Measurements from ENCODE around the gene NPHS1. TPM values are rescaled to one million over a fixed set of nuclear protein-coding genes. Genes with fewer than 3 reads are reported as not detected.
"Not testable (repeated sequence)": the region's sequence is repeated elsewhere in the genome, so short reads cannot be mapped to it uniquely, and the experiment has no call there.

Gene NPHS1
- total RNA-seq, 1 experiment from 2014 or later = not detected

- POLR2A ChIA-PET (ENCODE audit: low non-redundant PET) = interaction anchor here (0.5 kb wide), 1 partner anchor 9 kb away, joined by 4 read pairs; no protein-coding TSS in a partner anchor
- H3K27me3 ChIP-seq (replicated peaks; ENCODE audit: insufficient read depth, low read depth, low read length, poor library complexity) = no peaks in the 10 kb centered on the region
- no peak for DNase-seq (ENCODE audit: low spot score)
- H3K36me3 ChIP-seq (ENCODE audit: insufficient read depth, low read length, poor library complexity, severe bottlenecking) = peaks cover 23% of the 10 kb centered on the region
- H3K4me3 ChIP-seq (ENCODE audit: low read depth, low read length, poor library complexity, severe bottlenecking) = no peak overlapping the region
- no peak for TF ChIP-seq EZH2 (IDR thresholded peaks at IDR 0.05; ENCODE audit: borderline replicate concordance, low read depth, low read length, poor library complexity, severe bottlenecking)
- TF ChIP-seq CTCF (conservative IDR thresholded peaks at IDR 0.05; ENCODE audit: low read depth, low read length) = no peak
- no peaks in the 10 kb centered on the region for H3K9me3 ChIP-seq (ENCODE audit: low read depth, low read length, poor library complexity, severe bottlenecking)
- BruUV-seq (replicated peaks) = no TSS peak
- H3K4me1 ChIP-seq (ENCODE audit: insufficient read depth, low read length, poor library complexity, severe bottlenecking) = peaks cover 20% of the 10 kb centered on the region
- CTCF ChIA-PET = no interaction called here
- intact Hi-C loops (cut with micrococcal nuclease; ENCODE audit: unreplicated experiment) = no loop called here
- no peak overlapping the region for H3K27ac ChIP-seq (ENCODE audit: low read depth, low read length, poor library complexity, severe bottlenecking)
Observed at GRCh38 chr19:35896643-35897040, 44.3 kb upstream of the NPHS1 start.

DNA sequence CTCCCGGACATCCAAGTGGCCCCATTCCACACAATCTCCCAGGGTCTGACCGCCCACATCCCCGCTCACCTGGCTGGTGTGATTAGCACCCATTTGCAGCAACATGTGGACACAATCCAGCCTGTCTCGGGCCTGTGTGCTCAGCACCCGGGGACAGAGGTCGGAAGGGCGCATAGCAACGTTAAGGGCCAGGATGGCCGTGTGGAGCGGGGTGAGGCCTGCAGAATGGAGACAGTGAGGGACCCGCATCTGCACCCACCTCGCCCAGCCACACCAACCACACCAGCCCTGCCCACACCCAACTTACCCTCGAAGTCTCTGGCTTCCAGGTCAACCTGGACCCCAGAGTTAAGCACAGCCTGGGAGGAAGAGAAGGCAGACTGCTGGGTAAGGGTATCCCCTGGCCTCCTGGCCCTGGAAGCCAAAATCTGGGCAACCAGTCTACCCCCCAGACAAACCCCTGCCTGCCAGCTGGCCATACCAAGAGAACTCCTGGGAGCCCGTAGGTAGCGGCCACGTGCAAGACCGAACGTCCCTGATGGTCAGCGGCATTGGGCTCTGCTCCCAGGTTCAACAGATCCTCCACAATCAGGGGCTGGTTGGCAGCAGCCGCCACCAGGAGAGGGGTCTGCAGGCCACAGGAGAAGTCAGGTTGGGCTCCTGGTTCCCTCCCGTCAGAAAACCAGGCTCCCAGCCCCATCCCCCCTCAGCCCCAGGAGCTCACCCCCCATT is 43.8 kb upstream of the NPHS1 start:
- Histone ChIP-seq H3K36me3 (ENCODE audit: insufficient read depth, low read length, poor library complexity, severe bottlenecking) (peaks cover 23% of the 10 kb centered on the region), H3K4me3 (ENCODE audit: low read depth, low read length, poor library complexity, severe bottlenecking) (no peak overlapping the region), H3K9me3 (ENCODE audit: low read depth, low read length, poor library complexity, severe bottlenecking) (no peaks in the 10 kb centered on the region), H3K4me1 (ENCODE audit: insufficient read depth, low read length, poor library complexity, severe bottlenecking) (peaks cover 14% of the 10 kb centered on the region), H3K27ac (ENCODE audit: low read depth, low read length, poor library complexity, severe bottlenecking) (no peak overlapping the region), H3K27me3 (replicated peaks; ENCODE audit: insufficient read depth, low read depth, low read length, poor library complexity) (no peaks in the 10 kb centered on the region)
- TF ChIP-seq EZH2 (IDR thresholded peaks at IDR 0.05; ENCODE audit: borderline replicate concordance, low read depth, low read length, poor library complexity, severe bottlenecking) (no peak), CTCF (conservative IDR thresholded peaks at IDR 0.05; ENCODE audit: low read depth, low read length) (no peak)
- CTCF ChIA-PET = no interaction called here
- POLR2A ChIA-PET (ENCODE audit: low non-redundant PET) = interaction anchor here (0.5 kb wide), 1 partner anchor 10 kb away, joined by 4 read pairs; no protein-coding TSS in a partner anchor
- intact Hi-C loops (cut with micrococcal nuclease; ENCODE audit: unreplicated experiment) = no loop called here
- no TSS peak for BruUV-seq (replicated peaks)
- DNase-seq (ENCODE audit: low spot score) = no peak

DNA sequence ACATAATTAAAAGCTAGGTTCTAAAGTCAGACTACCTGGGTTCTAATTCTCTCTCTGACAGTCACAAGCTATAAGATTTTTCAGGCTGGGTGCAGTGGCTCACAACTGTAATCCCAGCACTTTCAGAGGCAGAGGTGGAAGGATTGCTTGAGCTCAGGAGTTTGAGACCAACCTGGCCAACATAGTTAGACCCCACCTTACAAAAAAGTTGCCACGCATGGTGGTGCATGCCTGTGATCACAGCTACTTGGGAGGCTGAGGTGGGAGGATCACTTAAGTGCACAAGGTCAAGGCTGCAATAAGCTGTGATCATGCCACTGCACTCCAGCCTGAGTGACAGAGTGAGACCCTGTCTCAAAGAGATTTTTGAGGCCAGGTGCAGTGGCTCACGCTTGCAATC is 42.0 kb upstream of the NPHS1 start:
- no peak for DNase-seq (ENCODE audit: low spot score)
- no peaks in the 10 kb centered on the region for H3K27me3 ChIP-seq (replicated peaks; ENCODE audit: insufficient read depth, low read depth, low read length, poor library complexity)
- BruUV-seq (replicated peaks) = no TSS peak
- H3K4me3 ChIP-seq (ENCODE audit: low read depth, low read length, poor library complexity, severe bottlenecking) = no peak overlapping the region
- H3K9me3 ChIP-seq (ENCODE audit: low read depth, low read length, poor library complexity, severe bottlenecking) = no peaks in the 10 kb centered on the region
- H3K4me1 ChIP-seq (ENCODE audit: insufficient read depth, low read length, poor library complexity, severe bottlenecking) = peaks cover 8% of the 10 kb centered on the region
- POLR2A ChIA-PET (ENCODE audit: low non-redundant PET) = no interaction called here
- intact Hi-C loops (cut with micrococcal nuclease; ENCODE audit: unreplicated experiment) = no loop called here
- CTCF ChIA-PET = no interaction called here
- TF ChIP-seq CTCF (conservative IDR thresholded peaks at IDR 0.05; ENCODE audit: low read depth, low read length) (no peak), EZH2 (IDR thresholded peaks at IDR 0.05; ENCODE audit: borderline replicate concordance, low read depth, low read length, poor library complexity, severe bottlenecking) (no peak)
- H3K27ac ChIP-seq (ENCODE audit: low read depth, low read length, poor library complexity, severe bottlenecking) = no peak overlapping the region
- H3K36me3 ChIP-seq (ENCODE audit: insufficient read depth, low read length, poor library complexity, severe bottlenecking) = peaks cover 35% of the 10 kb centered on the region

- H3K9me3 ChIP-seq (ENCODE audit: low read depth, low read length, poor library complexity, severe bottlenecking); intact Hi-C loops (cut with micrococcal nuclease; ENCODE audit: unreplicated experiment); H3K27ac ChIP-seq (ENCODE audit: low read depth, low read length, poor library complexity, severe bottlenecking); CTCF ChIA-PET; BruUV-seq (replicated peaks); H3K4me1 ChIP-seq (ENCODE audit: insufficient read depth, low read length, poor library complexity, severe bottlenecking); POLR2A ChIA-PET (ENCODE audit: low non-redundant PET); DNase-seq (ENCODE audit: low spot score); H3K27me3 ChIP-seq (replicated peaks; ENCODE audit: insufficient read depth, low read depth, low read length, poor library complexity); H3K4me3 ChIP-seq (ENCODE audit: low read depth, low read length, poor library complexity, severe bottlenecking): not testable (repeated sequence)
- peaks cover 36% of the 10 kb centered on the region for H3K36me3 ChIP-seq (ENCODE audit: insufficient read depth, low read length, poor library complexity, severe bottlenecking)
Observed at GRCh38 chr19:35891819-35892218, 39.5 kb upstream of the NPHS1 start.
